Right atrium auricular region (tissue), 2 donors: ENCODE data around the gene ZNF556. TPM values are rescaled to one million over a fixed set of nuclear protein-coding genes. Genes with fewer than 3 reads are reported as not detected.

ENCODE experiments used
- DNase-seq: peaks from one replicate; pipeline ENCODE4 v3.0.0-alpha.2; 2019; ENCODE audit warnings: low spot score
- H3K27ac ChIP-seq, 2 donors: fragments of 200-600 bp; sonication (generic); 1 replicate in 1 of 2; 2 replicates in 1 of 2; pipeline ENCODE4 v1.5.1; 2016 to 2019
- H3K27me3 ChIP-seq, 2 donors: fragments of 200-600 bp; sonication (generic); one replicate each; pipeline versions ENCODE4 v1.5.1 to v1.6.0; 2017 to 2019
- H3K36me3 ChIP-seq: fragments of 200-600 bp; sonication (generic); one replicate; pipeline ENCODE4 v1.5.1; 2016
- H3K4me1 ChIP-seq, 2 donors: fragments of 200-600 bp; sonication (generic); one replicate each; pipeline versions ENCODE4 v1.5.1 to v1.6.0; 2017 to 2019
- H3K4me3 ChIP-seq, 2 donors: fragments of 200-600 bp; sonication (generic); 1 replicate in 1 of 2; 2 replicates in 1 of 2; pipeline ENCODE4 v1.5.1; 2017 to 2019; ENCODE audit warnings: mild to moderate bottlenecking in 1 of 2, moderate library complexity in 1 of 2
- H3K9me3 ChIP-seq, 2 donors: fragments of 200-600 bp; sonication (generic); one replicate each; pipeline ENCODE4 v1.5.1; 2019
- CTCF ChIP-seq, 2 donors: fragments of 200-600 bp; sonication (generic); IDR thresholded peaks; one replicate each; pipeline ENCODE4 v1.5.1; 2019; ENCODE audit warnings: antibody characterized with exemption in 2 of 2
- total RNA-seq, 2 donors: library from RNA; depleted of rRNA; stranded (reverse); fragments of >200 nt; gene quantifications; one replicate each; pipeline ENCODE4 v1.1.0, GENCODE V29; 2016

The ZNF556 gene
- total RNA-seq, 2 donors from 2014 or later = not detected

GRCh38 chr19:2905918-2906519 lies 38.9 kb downstream of the ZNF556 start:
- no peaks in the 10 kb centered on the region for H3K9me3 ChIP-seq
- no peak for DNase-seq
- no peaks in the 10 kb centered on the region for H3K27me3 ChIP-seq
- no peak for TF ChIP-seq CTCF (IDR thresholded peaks at IDR 0.05)
- H3K36me3 ChIP-seq = no peaks in the 10 kb centered on the region
- no peak overlapping the region for H3K27ac ChIP-seq
- peaks cover 0 to 10% of the 10 kb centered on the region in 2 donors for H3K4me1 ChIP-seq
- H3K4me3 ChIP-seq = no peak overlapping the region

- Histone ChIP-seq H3K4me1 (peaks cover 0 to 4% of the 10 kb centered on the region in 2 donors), H3K4me3 (no peak overlapping the region), H3K27ac (no peak overlapping the region), H3K9me3 (no peaks in the 10 kb centered on the region), H3K36me3 (no peaks in the 10 kb centered on the region), H3K27me3 (no peaks in the 10 kb centered on the region)
- no peak for TF ChIP-seq CTCF (IDR thresholded peaks at IDR 0.05)
- no peak for DNase-seq
Observed at GRCh38 chr19:2906631-2907195, 39.6 kb downstream of the ZNF556 start.

- H3K27ac ChIP-seq = no peak overlapping the region
- no peak for TF ChIP-seq CTCF (IDR thresholded peaks at IDR 0.05)
- no peak for DNase-seq
Observed at GRCh38 chr19:2912306-2912705, 45.2 kb downstream of the ZNF556 start.

GRCh38 chr19:2917275-2918184 lies 50.4 kb downstream of the ZNF556 start:
- no peak overlapping the region for H3K4me3 ChIP-seq
- H3K27me3 ChIP-seq = no peaks in the 10 kb centered on the region
- TF ChIP-seq CTCF (IDR thresholded peaks at IDR 0.05) = no peak
- H3K4me1 ChIP-seq = no peaks in the 10 kb centered on the region
- DNase-seq = no peak
- peaks cover 9 to 10% of the 10 kb centered on the region in 2 donors for H3K9me3 ChIP-seq
- H3K27ac ChIP-seq = no peak overlapping the region
- H3K36me3 ChIP-seq = peaks cover 27% of the 10 kb centered on the region

More at GRCh38 chr19:2912306-2912705, 45.2 kb downstream of the ZNF556 start:
- H3K9me3 ChIP-seq = peaks cover 5 to 6% of the 10 kb centered on the region in 2 donors
- H3K4me1 ChIP-seq = no peaks in the 10 kb centered on the region
- peaks cover 11% of the 10 kb centered on the region for H3K36me3 ChIP-seq
- no peaks in the 10 kb centered on the region for H3K27me3 ChIP-seq
- H3K4me3 ChIP-seq = no peak overlapping the region

GRCh38 chr19:2922987-2923386 lies 55.9 kb downstream of the ZNF556 start:
- no peaks in the 10 kb centered on the region for H3K27me3 ChIP-seq
- no peak overlapping the region for H3K27ac ChIP-seq

More at GRCh38 chr19:2922987-2923386, 55.9 kb downstream of the ZNF556 start:
- no peak overlapping the region for H3K4me3 ChIP-seq
- H3K9me3 ChIP-seq = no peaks in the 10 kb centered on the region
- TF ChIP-seq CTCF (IDR thresholded peaks at IDR 0.05) = no peak
- H3K36me3 ChIP-seq = peaks cover 9% of the 10 kb centered on the region
- H3K4me1 ChIP-seq = peaks cover 0 to 3% of the 10 kb centered on the region in 2 donors
- DNase-seq = no peak
